ENCODE results near the gene CCL26. TPM values are rescaled to one million over a fixed set of nuclear protein-coding genes. Genes with fewer than 3 reads are reported as not detected.

The CCL26 gene
- total RNA-seq, 6 experiments from 2014 or later, result not detected

GRCh38 chr7:75756991-75757676 lies 14.9 kb downstream of the CCL26 start:
- ATAC-seq, result peak; percentile 64 to 80 (median 74)
- DNase-seq, result no peak
- intact Hi-C loops (cut with DNase I), result loop anchor here in 1 of 2 donors (10.0 kb wide), 1 partner anchor 112 kb away; no protein-coding TSS in a partner anchor
- Histone ChIP-seq H3K27ac (no peak overlapping the region), H3K36me3 (no peaks in the 10 kb centered on the region), H3K4me3 (no peak overlapping the region), H3K4me1 (no peaks in the 10 kb centered on the region), H3K9me3 (no peaks in the 10 kb centered on the region), H3K27me3 (no peaks in the 10 kb centered on the region)
- WGBS (ENCODE audit: insufficient coverage, low coverage, low lambda C conversion rate, missing lambda C conversion rate), result 50% methylated on average over 6 of the region's 6 CpGs
- TF ChIP-seq POLR2A (IDR thresholded peaks at IDR 0.05), result no peak
- TF ChIP-seq CTCF (IDR thresholded peaks at IDR 0.05), result peak; percentile 39 to 51 (median 44)

GRCh38 chr7:75756206-75756990 lies 15.6 kb downstream of the CCL26 start:
- H3K9me3 ChIP-seq, result no peaks in the 10 kb centered on the region

GRCh38 chr7:75743455-75743859 lies 28.6 kb downstream of the CCL26 start:
- intact Hi-C loops (cut with DNase I), result no loop called here
- 79% methylated on average over 4 of the region's 4 CpGs for WGBS (ENCODE audit: insufficient coverage, low coverage, low lambda C conversion rate, missing lambda C conversion rate)
- Histone ChIP-seq H3K27ac (no peak overlapping the region), H3K9me3 (no peaks in the 10 kb centered on the region), H3K4me1 (no peaks in the 10 kb centered on the region), H3K27me3 (no peaks in the 10 kb centered on the region), H3K36me3 (no peaks in the 10 kb centered on the region), H3K4me3 (no peak overlapping the region)
- TF ChIP-seq POLR2A (IDR thresholded peaks at IDR 0.05) (no peak), CTCF (IDR thresholded peaks at IDR 0.05) (no peak)
- no peak for DNase-seq
- no peak for ATAC-seq

More at GRCh38 chr7:75756206-75756990, 15.6 kb downstream of the CCL26 start:
- Histone ChIP-seq H3K4me3 (no peak overlapping the region), H3K36me3 (no peaks in the 10 kb centered on the region), H3K4me1 (no peaks in the 10 kb centered on the region), H3K27ac (no peak overlapping the region), H3K27me3 (no peaks in the 10 kb centered on the region)
- intact Hi-C loops (cut with DNase I), result loop anchor here in 1 of 2 donors (10.0 kb wide), 1 partner anchor 112 kb away; no protein-coding TSS in a partner anchor
- no peak for TF ChIP-seq CTCF (IDR thresholded peaks at IDR 0.05)
- no peak for TF ChIP-seq POLR2A (IDR thresholded peaks at IDR 0.05)
- ATAC-seq (no peak), DNase-seq (no peak)
- WGBS (ENCODE audit: insufficient coverage, low coverage, low lambda C conversion rate, missing lambda C conversion rate), result 80% methylated on average over 7 of the region's 10 CpGs

- Histone ChIP-seq H3K27me3 (no peaks in the 10 kb centered on the region), H3K27ac (no peak overlapping the region), H3K36me3 (no peaks in the 10 kb centered on the region), H3K9me3 (no peaks in the 10 kb centered on the region), H3K4me3 (no peak overlapping the region), H3K4me1 (peaks cover 0 to 5% (median 0%) of the 10 kb centered on the region in 4 donors)
- intact Hi-C loops (cut with DNase I), result no loop called here
- DNase-seq (peak in 2 of 3 donors; percentile 45 to 52), ATAC-seq (no peak)
- no peak for TF ChIP-seq POLR2A (IDR thresholded peaks at IDR 0.05)
- no peak for TF ChIP-seq CTCF (IDR thresholded peaks at IDR 0.05)
- WGBS (ENCODE audit: insufficient coverage, low coverage, low lambda C conversion rate, missing lambda C conversion rate), result 54% methylated on average over 12 of the region's 13 CpGs
These were observed 31.0 kb downstream of the CCL26 start for GRCh38 chr7:75740846-75741497.
